Smooth muscle cell (in vitro differentiated cells): ENCODE results near the gene ZNF629. TPM values are rescaled to one million over a fixed set of nuclear protein-coding genes. Genes with fewer than 3 reads are reported as not detected.

Experiments used
- DNase-seq: peaks from one replicate; lab custom pipeline; 2025; ENCODE audit not compliant: unreplicated experiment; lab: John Stamatoyannopoulos, UW
- H2AFZ ChIP-seq: fragments of 200-600 bp; sonication (generic); 2 replicates; pipeline ENCODE4 v1.6.0; 2016; ENCODE audit warnings: antibody characterized with exemption, low read depth, mild to moderate bottlenecking
- H3F3A ChIP-seq: fragments of 200-600 bp; sonication (generic); 2 replicates; pipeline ENCODE4 v1.6.0; 2017; ENCODE audit warnings: antibody characterized with exemption, low read depth
- H3K27ac ChIP-seq: fragments of 200-600 bp; sonication (generic); 2 replicates; pipeline ENCODE4 v1.5.1; 2016; ENCODE audit warnings: low read depth, mild to moderate bottlenecking
- H3K27me3 ChIP-seq: fragments of 200-600 bp; sonication (generic); 2 replicates; pipeline ENCODE4 v1.6.1; 2016; ENCODE audit warnings: low read depth, mild to moderate bottlenecking
- H3K36me3 ChIP-seq: fragments of 200-600 bp; sonication (generic); 2 replicates; pipeline ENCODE4 v1.5.1; 2016; ENCODE audit warnings: low read depth
- H3K4me1 ChIP-seq: fragments of 200-600 bp; sonication (generic); 2 replicates; pipeline ENCODE4 v1.5.1; 2016; ENCODE audit warnings: low read depth
- H3K4me2 ChIP-seq: fragments of 200-600 bp; sonication (generic); 2 replicates; pipeline ENCODE4 v1.6.0; 2016; ENCODE audit warnings: mild to moderate bottlenecking
- H3K4me3 ChIP-seq: fragments of 200-600 bp; sonication (generic); 2 replicates; pipeline ENCODE4 v1.5.1; 2016; ENCODE audit warnings: mild to moderate bottlenecking
- H3K79me2 ChIP-seq: fragments of 200-600 bp; sonication (generic); 2 replicates; pipeline ENCODE4 v1.6.0; 2016; ENCODE audit warnings: low read depth, mild to moderate bottlenecking
- H3K9ac ChIP-seq: fragments of 200-600 bp; sonication (generic); 2 replicates; pipeline ENCODE4 v1.6.0; 2016; ENCODE audit warnings: low read depth
- H3K9me3 ChIP-seq: fragments of 200-600 bp; sonication (generic); replicated peaks from 2 replicates; pipeline ENCODE4 v1.5.1; 2016; ENCODE audit warnings: low read depth
- H4K20me1 ChIP-seq: fragments of 200-600 bp; sonication (generic); 2 replicates; pipeline ENCODE4 v1.6.0; 2016; ENCODE audit warnings: low read depth
- CTCF ChIP-seq: fragments of 200-600 bp; sonication (generic); IDR thresholded peaks from 2 replicates; pipeline ENCODE4 v1.5.1; 2017; ENCODE audit warnings: borderline replicate concordance, mild to moderate bottlenecking, antibody characterized with exemption; ENCODE audit not compliant: insufficient read depth, poor library complexity, severe bottlenecking
- WGBS: methylation state at CpG from one replicate; pipeline ENCODE4 v1.1.7; 2016; ENCODE audit warnings: low lambda C conversion rate; 5-methylcytosine and 5-hydroxymethylcytosine counted together
- polyA plus RNA-seq: library from polyadenylated mRNA; unstranded; fragments of >200 nt; fragmentation: Nextera tagmentation; extraction: Ambion mirVana; gene quantifications from 2 replicates; pipeline ENCODE4 v1.2.1, GENCODE V29; 2016
- total RNA-seq: library from RNA; depleted of rRNA; stranded (reverse); fragments of >200 nt; gene quantifications from 2 replicates; pipeline ENCODE4 v1.2.3, GENCODE V29; 2014

Gene ZNF629
- total and polyA plus RNA-seq, 2 experiments from 2014 or later: 11.6 to 13.4 TPM

GRCh38 chr16:30805370-30806169, 18.6 kb upstream of the ZNF629 start:
- Histone ChIP-seq H2AFZ (peak overlapping the region; percentile 78), H3F3A (peaks cover 11% of the 10 kb centered on the region), H3K79me2 (no peaks in the 10 kb centered on the region), H3K4me1 (peaks cover 7% of the 10 kb centered on the region), H4K20me1 (no peaks in the 10 kb centered on the region), H3K27me3 (no peaks in the 10 kb centered on the region), H3K27ac (peak overlapping the region; percentile 63), H3K9ac (peak overlapping the region; percentile 82), H3K9me3 (no peaks in the 10 kb centered on the region), H3K4me2 (peak overlapping the region; percentile 92), H3K36me3 (no peaks in the 10 kb centered on the region), H3K4me3 (peak overlapping the region; percentile 77)
- 3% methylated on average over 61 of the region's 62 CpGs for WGBS
- TF ChIP-seq CTCF: no peak
- DNase-seq: peak; percentile 45

GRCh38 chr16:30805056-30805369, 18.0 kb upstream of the ZNF629 start:
- Histone ChIP-seq H3K4me3 (peak overlapping the region; percentile 77), H3K4me2 (peak overlapping the region; percentile 92), H3K27me3 (no peaks in the 10 kb centered on the region), H3K27ac (no peak overlapping the region), H3K9me3 (no peaks in the 10 kb centered on the region), H3F3A (peaks cover 11% of the 10 kb centered on the region), H3K9ac (peak overlapping the region; percentile 82), H2AFZ (peak overlapping the region; percentile 78), H4K20me1 (no peaks in the 10 kb centered on the region), H3K4me1 (peaks cover 7% of the 10 kb centered on the region), H3K79me2 (no peaks in the 10 kb centered on the region), H3K36me3 (no peaks in the 10 kb centered on the region)
- WGBS: 60% methylated on average over 8 of the region's 8 CpGs
- no peak for DNase-seq
- TF ChIP-seq CTCF: no peak

GRCh38 chr16:30802936-30803335, 15.9 kb upstream of the ZNF629 start:
- H3K4me1 ChIP-seq: peaks cover 7% of the 10 kb centered on the region
- no peak overlapping the region for H3K4me3 ChIP-seq
- H3K27ac ChIP-seq: no peak overlapping the region
- DNase-seq: no peak
- no peaks in the 10 kb centered on the region for H3K27me3 ChIP-seq
- no peaks in the 10 kb centered on the region for H4K20me1 ChIP-seq
- H3K79me2 ChIP-seq: no peaks in the 10 kb centered on the region
- no peaks in the 10 kb centered on the region for H3K36me3 ChIP-seq
- no peak for TF ChIP-seq CTCF
- no peak overlapping the region for H3K4me2 ChIP-seq
- H3K9me3 ChIP-seq: no peaks in the 10 kb centered on the region
- 83% methylated on average over 3 of the region's 3 CpGs for WGBS
- peaks cover 8% of the 10 kb centered on the region for H3F3A ChIP-seq
- H3K9ac ChIP-seq: no peak overlapping the region
- H2AFZ ChIP-seq: no peak overlapping the region
